Prostate gland (tissue), 2 donors: ENCODE results near the gene RPL18. TPM values are rescaled to one million over a fixed set of nuclear protein-coding genes. Genes with fewer than 3 reads are reported as not detected.

Experiments
- DNase-seq: peaks from one replicate; pipeline ENCODE4 v3.0.0-alpha.2; 2019; ENCODE audit warnings: low spot score
- H3K27ac ChIP-seq, 2 donors: fragments of 200-600 bp; sonication (generic); 2 replicates each; pipeline ENCODE4 v1.5.1; 2017 to 2019
- H3K27me3 ChIP-seq: fragments of 200-600 bp; sonication (generic); replicated peaks from 2 replicates; pipeline ENCODE4 v1.5.1; 2019; ENCODE audit not compliant: insufficient read depth
- H3K36me3 ChIP-seq, 2 donors: fragments of 200-600 bp; sonication (generic); 1 replicate in 1 of 2; 2 replicates in 1 of 2; pipeline versions ENCODE4 v1.5.1 to v1.8.1; 2017 to 2019
- H3K4me1 ChIP-seq: fragments of 200-600 bp; sonication (generic); replicated peaks from 2 replicates; pipeline ENCODE4 v1.5.1; 2019
- H3K4me3 ChIP-seq, 2 donors: fragments of 200-600 bp; sonication (generic); 2 replicates each; pipeline ENCODE4 v1.5.1; 2017 to 2019
- H3K9me3 ChIP-seq: fragments of 200-600 bp; sonication (generic); 2 replicates; pipeline ENCODE4 v1.5.1; 2017
- POLR2A ChIP-seq: fragments of 450-650 bp; IDR thresholded peaks from one replicate; pipeline ENCODE4 v1.6.1; 2016; ENCODE audit warnings: antibody characterized with exemption, mild to moderate bottlenecking
- POLR2AphosphoS5 ChIP-seq: sonication (generic); formaldehyde crosslinking; IDR thresholded peaks from one replicate; pipeline ENCODE4 v1.6.1; 2017; ENCODE audit warnings: antibody characterized with exemption
- WGBS: methylation state at CpG from one replicate; pipeline ENCODE4 v1.1.5; 2018; 5-methylcytosine and 5-hydroxymethylcytosine counted together
- intact Hi-C: fragments of 100-400 bp; cut with DNase I; formaldehyde crosslinking; loops from one replicate; pipeline ENCODE4 v1.14.2; 2022
- total RNA-seq, 2 donors: library from RNA; depleted of rRNA; stranded (reverse); fragments of >200 nt; gene quantifications; one replicate each; pipeline ENCODE4 v1.1.0, GENCODE V29; 2016
- TF ChIP-seq, protein P1 (sequence below), 4 experiments: fragments of 200-600 bp in 2 of 4; fragments of 450-650 bp in 2 of 4; sonication (generic) in 2 of 4; IDR thresholded peaks; 1 replicate in 3 of 4; 2 replicates in 1 of 4; pipeline ENCODE4 v1.5.1; 2016 to 2019; ENCODE audit warnings: antibody characterized with exemption in 4 of 4, mild to moderate bottlenecking in 2 of 4, moderate library complexity in 2 of 4

Gene RPL18
- total RNA-seq, 2 donors from 2014 or later = 2,096 to 3,914 TPM

DNA sequence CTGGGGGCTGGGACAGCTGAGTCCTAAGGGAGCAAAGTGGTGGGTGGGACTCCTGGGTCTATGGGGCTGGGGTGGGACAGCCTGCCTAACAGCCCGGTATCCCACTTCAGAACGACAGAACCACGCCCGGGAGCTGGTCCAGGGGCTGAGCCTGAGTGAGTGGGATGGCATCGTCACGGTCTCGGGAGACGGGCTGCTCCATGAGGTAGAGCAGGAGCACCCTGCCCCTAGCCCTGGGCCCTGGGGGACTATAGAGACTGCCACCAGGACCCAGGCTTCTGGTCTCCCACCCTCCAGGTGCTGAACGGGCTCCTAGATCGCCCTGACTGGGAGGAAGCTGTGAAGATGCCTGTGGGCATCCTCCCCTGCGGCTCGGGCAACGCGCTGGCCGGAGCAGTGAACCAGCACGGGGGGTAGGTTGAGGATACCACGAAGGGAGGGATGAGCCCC is 8.9 kb upstream of the RPL18 start:
- Histone ChIP-seq H3K27ac (no peak overlapping the region), H3K4me3 (no peak overlapping the region), H3K36me3 (no peaks in the 10 kb centered on the region), H3K4me1 (peaks cover 2% of the 10 kb centered on the region), H3K9me3 (no peaks in the 10 kb centered on the region), H3K27me3 (no peaks in the 10 kb centered on the region)
- no peak for DNase-seq
- 82% methylated on average over 17 of the region's 17 CpGs for WGBS
- TF ChIP-seq POLR2A = no peak
- TF ChIP-seq POLR2AphosphoS5 = no peak
- TF ChIP-seq, protein P1, sequence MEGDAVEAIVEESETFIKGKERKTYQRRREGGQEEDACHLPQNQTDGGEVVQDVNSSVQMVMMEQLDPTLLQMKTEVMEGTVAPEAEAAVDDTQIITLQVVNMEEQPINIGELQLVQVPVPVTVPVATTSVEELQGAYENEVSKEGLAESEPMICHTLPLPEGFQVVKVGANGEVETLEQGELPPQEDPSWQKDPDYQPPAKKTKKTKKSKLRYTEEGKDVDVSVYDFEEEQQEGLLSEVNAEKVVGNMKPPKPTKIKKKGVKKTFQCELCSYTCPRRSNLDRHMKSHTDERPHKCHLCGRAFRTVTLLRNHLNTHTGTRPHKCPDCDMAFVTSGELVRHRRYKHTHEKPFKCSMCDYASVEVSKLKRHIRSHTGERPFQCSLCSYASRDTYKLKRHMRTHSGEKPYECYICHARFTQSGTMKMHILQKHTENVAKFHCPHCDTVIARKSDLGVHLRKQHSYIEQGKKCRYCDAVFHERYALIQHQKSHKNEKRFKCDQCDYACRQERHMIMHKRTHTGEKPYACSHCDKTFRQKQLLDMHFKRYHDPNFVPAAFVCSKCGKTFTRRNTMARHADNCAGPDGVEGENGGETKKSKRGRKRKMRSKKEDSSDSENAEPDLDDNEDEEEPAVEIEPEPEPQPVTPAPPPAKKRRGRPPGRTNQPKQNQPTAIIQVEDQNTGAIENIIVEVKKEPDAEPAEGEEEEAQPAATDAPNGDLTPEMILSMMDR (IDR thresholded peaks at IDR 0.05) = no peak
- intact Hi-C loops = no loop called here

- Histone ChIP-seq H3K4me1 (peaks cover 2% of the 10 kb centered on the region), H3K27ac (no peak overlapping the region), H3K27me3 (no peaks in the 10 kb centered on the region), H3K4me3 (no peak overlapping the region), H3K36me3 (no peaks in the 10 kb centered on the region), H3K9me3 (no peaks in the 10 kb centered on the region)
- TF ChIP-seq POLR2A = no peak
- TF ChIP-seq, protein P1 (IDR thresholded peaks at IDR 0.05) = no peak
- TF ChIP-seq POLR2AphosphoS5 = no peak
- WGBS = 78% methylated on average over 6 of the region's 6 CpGs
- intact Hi-C loops = no loop called here
- no peak for DNase-seq
Measured at GRCh38 chr19:48627201-48627864, 8.4 kb upstream of the RPL18 start.

GRCh38 chr19:48625891-48626327 is 6.9 kb upstream of the RPL18 start:
- intact Hi-C loops = no loop called here
- H3K36me3 ChIP-seq = no peaks in the 10 kb centered on the region
- H3K9me3 ChIP-seq = no peaks in the 10 kb centered on the region
- no peaks in the 10 kb centered on the region for H3K27me3 ChIP-seq
- H3K27ac ChIP-seq = no peak overlapping the region
- DNase-seq = no peak
- peaks cover 2% of the 10 kb centered on the region for H3K4me1 ChIP-seq
- no peak overlapping the region for H3K4me3 ChIP-seq
- TF ChIP-seq, protein P1 (IDR thresholded peaks at IDR 0.05) = no peak
- TF ChIP-seq POLR2A (no peak), POLR2AphosphoS5 (no peak)
- 86% methylated on average over 30 of the region's 30 CpGs for WGBS

DNA sequence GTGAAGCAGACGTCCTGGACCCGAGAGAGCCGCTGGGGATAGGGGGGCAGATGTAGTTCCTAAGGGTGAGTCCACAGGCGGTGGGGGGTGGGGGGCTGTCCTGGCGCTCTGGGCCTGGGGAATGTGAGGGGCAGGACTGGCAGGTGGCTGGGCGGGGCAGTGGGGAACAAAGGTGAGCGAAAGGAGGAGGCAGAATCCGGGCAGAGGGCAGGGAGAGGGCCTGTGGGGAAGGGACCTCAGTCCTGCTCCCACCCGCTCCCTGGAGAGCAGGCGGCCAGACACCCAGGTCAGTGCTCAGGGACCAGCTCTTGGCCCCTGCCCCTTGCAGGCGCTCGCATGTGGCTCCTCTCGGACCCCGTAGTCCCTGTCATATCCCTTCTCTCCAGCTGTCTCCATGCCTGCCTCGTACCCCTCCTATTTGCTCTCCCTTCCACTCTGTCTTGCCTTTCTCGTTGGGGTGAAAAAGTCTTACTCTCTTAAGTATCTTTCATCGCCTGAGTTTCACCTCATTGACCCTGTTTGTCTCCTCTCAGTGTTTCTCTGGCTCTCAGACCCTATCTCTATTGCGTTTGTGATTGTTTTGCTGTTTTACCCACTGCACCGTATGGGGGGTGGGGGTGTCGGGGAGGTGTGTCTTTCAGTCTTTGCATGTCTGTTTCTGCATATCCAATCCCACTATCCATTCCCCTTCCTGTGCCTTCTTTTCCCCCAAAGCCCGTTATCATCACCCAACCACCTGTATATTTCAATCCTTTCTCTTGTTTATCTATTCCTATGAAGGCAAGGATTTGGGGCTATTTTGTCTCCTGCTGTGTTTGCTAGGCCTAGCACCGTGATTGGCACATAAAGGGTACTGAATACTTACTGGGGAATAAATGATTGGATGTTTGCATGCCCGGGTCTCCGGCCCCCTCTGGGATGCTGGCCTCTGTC is 6.1 kb upstream of the RPL18 start:
- Histone ChIP-seq H3K4me1 (peaks cover 2% of the 10 kb centered on the region), H3K27me3 (no peaks in the 10 kb centered on the region), H3K36me3 (no peaks in the 10 kb centered on the region), H3K4me3 (peak overlapping the region; percentile 37 to 49), H3K27ac (peak overlapping the region; percentile 65 to 71), H3K9me3 (no peaks in the 10 kb centered on the region)
- WGBS = 47% methylated on average over 24 of the region's 24 CpGs
- TF ChIP-seq POLR2AphosphoS5 = no peak
- no peak for TF ChIP-seq POLR2A
- TF ChIP-seq, protein P1 (IDR thresholded peaks at IDR 0.05) = no peak
- DNase-seq = no peak
- intact Hi-C loops = no loop called here
